Measurements from ENCODE around the gene ODAPH.
A peak's percentile ranks its signal among the peaks of the same experiment; 100 is the strongest.

Gene ODAPH

DNA sequence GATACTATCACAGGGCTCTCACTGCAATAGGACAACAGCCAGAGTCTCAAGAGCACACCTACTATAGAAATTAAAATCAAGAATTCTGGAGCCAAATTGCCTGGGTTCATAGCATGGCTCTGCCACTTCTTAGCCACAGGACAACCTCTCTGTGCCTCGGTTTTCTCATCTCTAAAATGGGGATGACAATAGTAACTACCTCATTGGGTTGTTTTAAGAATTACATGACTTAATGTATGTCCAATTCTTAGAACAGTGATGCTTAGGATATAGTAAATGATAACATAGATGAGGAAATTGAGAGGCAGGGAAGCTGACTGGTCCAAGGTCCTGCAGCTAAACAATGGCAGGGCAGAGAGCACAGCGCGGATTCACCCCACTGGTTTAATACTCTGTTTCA lies 11.0 kb upstream of the ODAPH start:
- no peak for DNase-seq (ENCODE audit: low spot score)

GRCh38 chr4:75545526-75545925 lies 10.3 kb upstream of the ODAPH start:
- no peak for DNase-seq (ENCODE audit: low spot score)

GRCh38 chr4:75547647-75548387 lies 8.0 kb upstream of the ODAPH start:
- DNase-seq (ENCODE audit: low spot score): peak; percentile 8

- no peak for DNase-seq (ENCODE audit: low spot score)
Measured at GRCh38 chr4:75549019-75549418, 6.8 kb upstream of the ODAPH start.

DNA sequence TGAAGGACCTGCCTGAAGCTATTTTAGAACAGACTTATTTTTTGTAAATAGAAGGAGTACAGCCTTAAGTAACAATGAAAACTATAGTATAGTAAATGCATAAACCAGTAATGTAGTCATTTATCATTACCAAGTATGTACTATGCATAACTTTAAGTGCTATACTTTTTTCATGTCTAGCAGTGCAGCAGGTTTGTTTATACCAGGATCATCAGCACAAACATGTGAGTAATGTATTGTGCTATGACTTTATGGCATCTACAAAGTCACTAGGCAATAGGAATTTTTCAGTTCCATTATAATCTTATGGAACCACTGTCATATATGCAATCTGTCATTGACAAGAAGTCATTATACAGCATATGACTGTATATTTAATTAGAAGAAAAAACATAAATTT lies 3.4 kb upstream of the ODAPH start:
- no peak for DNase-seq (ENCODE audit: low spot score)

DNA sequence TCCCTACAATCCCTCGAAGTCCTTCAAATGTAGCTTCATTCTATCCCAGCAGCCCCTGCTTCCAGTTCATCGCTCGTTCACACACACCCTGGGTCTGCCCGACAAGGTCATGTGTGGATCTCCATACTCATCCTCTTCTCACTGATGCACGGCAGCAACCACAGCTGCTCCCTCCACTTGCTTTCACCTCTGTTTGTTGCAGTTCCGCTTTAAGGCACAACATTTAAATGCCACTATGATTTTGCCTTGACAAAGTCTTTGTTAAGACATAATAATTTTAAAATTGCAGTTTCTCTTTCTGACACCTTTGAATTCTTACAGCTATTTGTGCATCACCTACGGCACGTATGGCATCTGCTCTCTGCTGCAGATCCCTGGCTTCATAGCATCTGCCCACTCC lies 1.8 kb downstream of the ODAPH start:
- DNase-seq (ENCODE audit: low spot score): no peak

- no peak for DNase-seq (ENCODE audit: low spot score)
Measured at GRCh38 chr4:75561789-75562188, 5.9 kb downstream of the ODAPH start.

DNA sequence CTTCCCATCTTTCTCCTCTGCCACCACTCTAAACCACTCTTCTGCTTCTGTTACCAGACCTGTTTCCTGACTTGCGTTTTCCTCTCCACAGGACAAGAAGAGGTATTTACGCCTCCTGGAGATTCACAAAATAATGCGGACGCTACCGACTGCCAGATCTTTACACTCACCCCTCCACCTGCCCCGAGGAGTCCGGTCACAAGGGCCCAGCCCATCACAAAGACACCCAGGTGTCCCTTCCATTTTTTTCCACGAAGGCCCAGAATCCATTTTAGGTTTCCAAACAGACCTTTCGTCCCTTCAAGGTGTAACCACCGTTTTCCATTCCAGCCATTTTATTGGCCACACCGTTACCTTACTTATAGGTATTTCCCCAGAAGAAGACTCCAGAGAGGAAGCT lies 8.2 kb downstream of the ODAPH start:
- DNase-seq (ENCODE audit: low spot score): no peak

DNA sequence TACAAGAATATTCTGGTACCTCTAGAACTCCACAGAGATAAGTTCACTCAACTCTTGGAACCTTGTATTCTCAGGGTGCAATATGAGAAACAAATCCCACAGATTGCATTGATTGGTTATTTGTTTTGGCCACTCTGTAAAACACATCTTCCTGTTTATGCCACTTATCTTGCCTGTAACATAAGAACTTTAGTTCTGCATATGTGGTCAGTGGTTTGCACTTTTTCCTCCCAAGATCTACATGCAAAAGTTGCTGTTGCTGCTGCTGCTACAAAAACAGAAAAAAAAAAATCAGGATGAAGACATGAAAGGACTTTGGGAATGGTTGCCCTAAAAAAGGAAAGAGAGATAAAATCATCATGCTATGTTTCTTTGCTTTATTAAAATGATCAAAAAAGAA lies 9.6 kb downstream of the ODAPH start:
- DNase-seq (ENCODE audit: low spot score): no peak

DNA sequence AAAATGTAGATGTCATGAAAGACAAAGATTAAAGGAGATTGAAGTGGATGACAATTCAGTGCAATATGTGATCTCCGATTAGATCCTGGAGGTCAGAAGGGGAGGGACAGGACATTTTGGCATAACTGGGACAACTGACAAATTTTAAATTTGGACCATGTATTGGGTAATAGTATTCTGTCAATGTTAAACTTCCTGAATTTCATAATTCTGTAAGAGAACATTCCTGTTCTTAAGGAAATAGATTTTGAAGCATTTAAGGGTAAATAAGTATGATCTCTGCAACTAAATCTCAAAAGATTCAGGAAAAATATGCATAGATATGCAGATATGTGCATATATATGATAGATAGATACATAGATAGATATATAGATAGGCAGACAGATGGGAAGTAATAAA lies 11.0 kb downstream of the ODAPH start:
- DNase-seq (ENCODE audit: low spot score): no peak

DNA sequence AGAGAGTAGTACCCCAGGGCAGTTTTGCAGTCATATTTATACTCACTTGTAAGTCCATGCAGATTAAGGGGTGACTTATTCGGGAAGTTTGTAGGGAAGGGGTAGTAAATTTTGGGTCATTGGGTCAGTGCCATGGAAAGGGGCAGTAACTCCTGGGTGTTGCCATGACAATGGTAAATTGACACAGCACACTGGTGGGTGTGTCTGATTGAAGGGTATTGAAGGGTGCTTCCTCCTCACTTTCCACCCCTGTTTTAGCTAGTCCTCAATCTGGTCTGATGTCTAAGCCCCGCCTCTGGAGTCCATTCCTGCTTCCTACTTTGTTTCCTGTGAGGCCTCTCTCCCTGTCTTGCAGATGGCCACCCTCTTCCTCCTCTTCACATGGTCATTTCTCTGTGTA lies 11.9 kb downstream of the ODAPH start:
- DNase-seq (ENCODE audit: low spot score): no peak

DNA sequence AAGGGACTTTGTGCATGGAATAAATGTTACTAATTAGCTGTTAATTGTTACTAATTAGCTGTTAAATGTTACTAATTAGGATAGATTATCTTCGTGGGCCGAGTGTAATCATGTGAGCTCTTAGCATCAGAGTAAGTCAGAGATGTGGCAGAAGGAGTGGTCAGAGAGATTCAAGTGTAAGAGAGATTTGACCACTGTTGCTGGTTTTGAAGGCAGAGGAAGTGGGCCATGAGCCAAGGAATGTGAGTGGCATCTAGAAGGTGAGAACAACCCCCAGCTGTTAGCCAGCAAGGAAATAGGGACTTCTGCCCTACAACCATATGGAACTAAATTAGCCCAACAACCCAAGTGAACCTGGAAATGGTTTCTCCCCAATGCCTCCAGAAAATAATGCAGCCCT lies 28.2 kb downstream of the ODAPH start:
- DNase-seq (ENCODE audit: low spot score): no peak

DNA sequence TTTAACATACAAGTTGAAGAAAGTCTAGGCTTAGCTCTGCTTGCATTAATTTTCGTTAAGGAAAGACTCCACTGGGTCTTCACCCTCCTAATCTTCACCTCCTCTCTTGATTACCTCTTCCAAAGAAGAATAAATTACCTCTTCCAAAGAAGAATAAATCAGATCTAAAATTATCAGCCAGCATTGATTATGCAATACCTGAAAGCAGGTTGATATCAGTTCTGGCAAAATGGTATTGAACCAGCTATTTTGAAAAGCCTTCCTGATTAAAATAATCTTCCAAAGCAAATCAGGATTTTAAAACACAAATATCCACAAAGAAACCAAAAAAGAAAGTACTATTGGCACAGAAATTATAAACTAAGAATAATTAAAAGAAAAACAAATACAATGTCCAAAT lies 37.5 kb downstream of the ODAPH start:
- no peak for DNase-seq (ENCODE audit: low spot score)

DNA sequence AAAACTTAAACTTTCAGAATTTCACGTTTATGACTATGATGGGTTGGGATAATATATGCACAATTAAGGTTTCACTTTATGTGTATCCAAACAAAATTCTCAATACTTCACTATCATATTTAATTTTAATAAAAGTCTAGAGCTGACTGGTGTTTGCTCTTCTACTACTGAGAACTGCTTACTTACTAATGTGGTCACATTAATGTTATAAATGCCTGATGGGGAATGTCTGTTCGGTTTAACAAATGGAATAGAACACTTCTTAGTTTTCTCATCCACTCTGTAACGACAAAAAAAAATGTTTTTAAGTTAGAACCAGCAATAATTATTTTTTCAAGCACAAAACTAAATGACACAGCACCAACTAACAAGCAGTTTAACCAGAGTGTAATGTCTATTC lies 40.2 kb downstream of the ODAPH start:
- no peak for DNase-seq (ENCODE audit: low spot score)

DNA sequence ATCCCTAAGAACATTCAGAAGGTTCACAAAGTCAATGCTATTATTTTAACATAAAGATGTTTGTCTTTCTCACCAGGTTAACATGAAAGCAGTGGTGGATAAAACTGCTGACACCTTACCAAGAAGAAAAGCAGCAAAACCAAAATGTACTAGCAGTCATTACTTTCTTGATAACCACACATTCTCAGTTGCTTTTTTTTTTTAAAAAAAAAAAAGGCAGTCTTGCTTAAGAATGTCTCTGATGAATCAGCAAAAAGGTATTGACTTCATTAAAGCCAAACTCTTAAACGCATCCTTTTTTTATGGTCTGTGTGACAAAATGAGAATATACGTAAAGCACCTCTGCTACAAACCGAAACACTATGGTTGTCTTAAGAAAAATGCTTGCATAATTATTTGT lies 42.5 kb downstream of the ODAPH start:
- no peak for DNase-seq (ENCODE audit: low spot score)

DNA sequence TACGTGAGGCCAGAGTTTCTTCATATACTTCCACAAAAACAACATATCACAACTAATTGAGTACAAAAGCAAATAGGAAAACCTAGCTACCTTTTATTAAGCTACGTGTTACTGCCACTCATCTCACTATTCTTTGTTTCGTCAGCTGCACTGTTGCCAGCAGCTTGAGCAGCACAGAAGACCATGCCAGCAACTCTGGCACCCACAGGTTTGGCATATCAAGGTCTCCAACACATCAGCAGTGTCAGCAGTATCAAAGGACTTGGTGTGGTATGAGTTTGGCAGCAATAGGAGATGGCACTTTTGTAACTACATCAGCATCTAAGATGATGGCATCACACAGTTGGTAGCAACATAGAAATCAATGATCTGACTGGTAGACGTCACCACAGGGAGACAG lies 43.8 kb downstream of the ODAPH start:
- no peak for DNase-seq (ENCODE audit: low spot score)

DNA sequence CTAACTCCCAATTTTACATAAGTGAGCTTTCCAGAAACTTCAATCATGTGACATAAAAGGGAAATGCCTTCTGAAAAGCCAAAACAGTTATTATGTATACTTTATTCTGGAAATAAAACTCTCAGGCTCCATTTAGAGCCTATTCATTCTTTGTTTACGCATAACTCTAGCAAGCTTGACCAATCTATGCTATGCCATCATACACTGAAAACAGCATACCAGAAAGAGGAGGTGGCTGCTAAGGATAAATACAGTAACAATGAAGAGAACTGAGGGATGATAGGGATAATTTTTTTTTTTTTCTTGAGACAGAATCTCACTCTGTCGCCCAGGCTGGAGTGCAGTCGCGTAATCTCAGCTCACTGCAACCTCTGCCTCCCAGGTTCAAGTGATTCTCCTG lies 50.1 kb downstream of the ODAPH start:
- no peak for DNase-seq (ENCODE audit: low spot score)

DNA sequence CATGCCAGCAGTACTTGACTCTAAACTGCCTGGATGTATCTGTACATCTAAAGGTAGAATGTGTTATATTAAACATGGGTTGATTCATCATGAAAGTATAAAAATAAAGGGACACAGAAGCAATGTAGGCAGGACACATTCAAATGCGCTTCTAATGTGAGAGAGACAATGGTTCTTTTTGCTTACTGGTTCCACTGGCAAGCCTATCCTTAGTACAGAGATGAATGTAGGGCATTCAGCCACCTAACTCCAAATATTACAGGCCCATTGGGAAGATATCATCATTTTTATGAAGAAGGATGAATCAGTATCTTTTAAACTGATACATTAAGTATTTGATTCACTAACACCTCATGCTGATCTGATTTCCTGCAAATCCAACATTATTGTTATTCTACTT lies 56.4 kb downstream of the ODAPH start:
- no peak for DNase-seq (ENCODE audit: low spot score)

Measured in hematopoietic multipotent progenitor cell treated with erythropoietin and hydrocortisone succinate and interleukin-3 and kit ligand, for 15 days (in vitro differentiated cells).